ENCODE results near the gene CCM2L. TPM values are rescaled to one million over a fixed set of nuclear protein-coding genes. Genes with fewer than 3 reads are reported as not detected.

Gene CCM2L
- total RNA-seq, 4 donors from 2014 or later, result 0.65 to 4.4 (median 2.5) TPM

GRCh38 chr20:32036716-32037485, 26.7 kb downstream of the CCM2L start:
- 53 to 55% methylated on average over 10 of the region's 10 CpGs for WGBS, 2 donors
- peak in 1 of 2 donors; percentile 20 for DNase-seq (ENCODE audit: low spot score in 2 of 2)
- intact Hi-C loops (cut with DNase I; ENCODE audit: low total_unique reads), result no loop called here
- no peak overlapping the region for H3K4me3 ChIP-seq (ENCODE audit: low read depth, poor library complexity, severe bottlenecking)
- TF ChIP-seq CTCF (IDR thresholded peaks at IDR 0.05) (no peak), POLR2A (IDR thresholded peaks at IDR 0.05) (no peak)

- 64 to 72% methylated on average over 4 of the region's 4 CpGs for WGBS, 2 donors
- TF ChIP-seq POLR2A (IDR thresholded peaks at IDR 0.05) (no peak), CTCF (IDR thresholded peaks at IDR 0.05) (no peak)
Measured at GRCh38 chr20:32037929-32038328, 27.7 kb downstream of the CCM2L start.

GRCh38 chr20:32040142-32040953, 30.1 kb downstream of the CCM2L start:
- peak; percentile 23 to 85 for DNase-seq (ENCODE audit: low spot score in 2 of 2)
- WGBS, 2 donors, result 47 to 59% methylated on average over 9 to 10 of the region's 10 CpGs
- intact Hi-C loops (cut with DNase I; ENCODE audit: low total_unique reads), result no loop called here
- no peak for TF ChIP-seq CTCF (IDR thresholded peaks at IDR 0.05)
- TF ChIP-seq POLR2A (IDR thresholded peaks at IDR 0.05), result no peak
- H3K4me3 ChIP-seq (ENCODE audit: low read depth, poor library complexity, severe bottlenecking), result no peak overlapping the region

More at GRCh38 chr20:32037929-32038328, 27.7 kb downstream of the CCM2L start:
- intact Hi-C loops (cut with DNase I; ENCODE audit: low total_unique reads), result no loop called here
- DNase-seq (ENCODE audit: low spot score in 2 of 2), result peak in 1 of 2 donors; percentile 17
- no peak overlapping the region for H3K4me3 ChIP-seq (ENCODE audit: low read depth, poor library complexity, severe bottlenecking)

- intact Hi-C loops (cut with DNase I; ENCODE audit: low total_unique reads), result no loop called here
Measured at GRCh38 chr20:32045999-32046398, 35.8 kb downstream of the CCM2L start.

GRCh38 chr20:32050324-32050841, 40.1 kb downstream of the CCM2L start:
- 95 to 96% methylated on average over 4 of the region's 4 CpGs for WGBS, 2 donors
- H3K4me3 ChIP-seq (ENCODE audit: low read depth, poor library complexity, severe bottlenecking), result no peak overlapping the region
- TF ChIP-seq POLR2A (IDR thresholded peaks at IDR 0.05), result no peak
- no peak for TF ChIP-seq CTCF (IDR thresholded peaks at IDR 0.05)
- intact Hi-C loops (cut with DNase I; ENCODE audit: low total_unique reads), result no loop called here
- peak in 1 of 2 donors; percentile 23 for DNase-seq (ENCODE audit: low spot score in 2 of 2)

More at GRCh38 chr20:32045999-32046398, 35.8 kb downstream of the CCM2L start:
- DNase-seq (ENCODE audit: low spot score in 2 of 2), result peak in 1 of 2 donors; percentile 13
- no peak for TF ChIP-seq CTCF (IDR thresholded peaks at IDR 0.05)
- TF ChIP-seq POLR2A (IDR thresholded peaks at IDR 0.05), result no peak
- WGBS, 2 donors, result 71 to 73% methylated on average over 3 of the region's 3 CpGs
- H3K4me3 ChIP-seq (ENCODE audit: low read depth, poor library complexity, severe bottlenecking), result no peak overlapping the region

Data from lower leg skin (tissue), 4 donors.